Measurements from ENCODE around the gene NFKBIA.

DNA sequence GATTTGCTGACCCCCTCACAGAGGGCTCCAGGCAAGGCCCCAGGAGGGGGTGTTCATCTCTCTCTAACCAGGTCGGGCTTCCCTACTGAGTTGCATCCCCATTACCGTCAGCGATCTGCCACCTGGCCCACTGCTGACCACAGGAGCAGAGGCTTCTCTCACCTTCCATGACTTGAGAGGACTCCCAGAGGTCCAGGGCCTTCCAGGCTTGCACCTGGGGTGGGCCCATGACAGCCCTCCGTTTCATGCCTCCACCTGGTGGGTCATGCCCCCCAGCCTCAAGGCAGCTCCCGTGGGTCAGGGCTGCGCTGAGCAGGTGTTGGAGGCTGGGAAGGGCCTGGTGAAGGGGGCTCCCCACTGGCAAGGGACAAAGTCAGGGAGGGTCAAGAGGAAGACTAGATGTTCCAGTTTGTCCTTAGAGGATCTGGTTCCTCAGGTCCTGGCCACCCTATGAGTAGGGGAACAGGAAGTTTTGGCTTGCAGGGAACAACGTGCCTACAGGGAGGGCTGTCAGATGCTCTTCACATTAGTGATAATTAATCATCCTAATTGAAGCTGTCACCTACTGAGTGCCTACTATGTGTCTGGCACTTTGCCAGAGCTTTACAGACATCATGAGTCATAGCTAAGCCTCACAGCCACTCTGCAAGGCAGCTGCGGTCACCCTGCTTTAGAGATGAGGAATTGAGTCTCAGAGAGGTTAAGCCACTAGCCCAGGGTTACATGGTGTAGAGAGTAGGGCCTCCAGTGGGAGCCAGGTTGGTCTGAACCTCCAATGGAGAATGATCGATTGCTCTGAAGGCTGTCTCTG is 13.8 kb downstream of the NFKBIA start:
- TF ChIP-seq, protein P1, sequence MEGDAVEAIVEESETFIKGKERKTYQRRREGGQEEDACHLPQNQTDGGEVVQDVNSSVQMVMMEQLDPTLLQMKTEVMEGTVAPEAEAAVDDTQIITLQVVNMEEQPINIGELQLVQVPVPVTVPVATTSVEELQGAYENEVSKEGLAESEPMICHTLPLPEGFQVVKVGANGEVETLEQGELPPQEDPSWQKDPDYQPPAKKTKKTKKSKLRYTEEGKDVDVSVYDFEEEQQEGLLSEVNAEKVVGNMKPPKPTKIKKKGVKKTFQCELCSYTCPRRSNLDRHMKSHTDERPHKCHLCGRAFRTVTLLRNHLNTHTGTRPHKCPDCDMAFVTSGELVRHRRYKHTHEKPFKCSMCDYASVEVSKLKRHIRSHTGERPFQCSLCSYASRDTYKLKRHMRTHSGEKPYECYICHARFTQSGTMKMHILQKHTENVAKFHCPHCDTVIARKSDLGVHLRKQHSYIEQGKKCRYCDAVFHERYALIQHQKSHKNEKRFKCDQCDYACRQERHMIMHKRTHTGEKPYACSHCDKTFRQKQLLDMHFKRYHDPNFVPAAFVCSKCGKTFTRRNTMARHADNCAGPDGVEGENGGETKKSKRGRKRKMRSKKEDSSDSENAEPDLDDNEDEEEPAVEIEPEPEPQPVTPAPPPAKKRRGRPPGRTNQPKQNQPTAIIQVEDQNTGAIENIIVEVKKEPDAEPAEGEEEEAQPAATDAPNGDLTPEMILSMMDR (IDR thresholded peaks at IDR 0.05; ENCODE audit: low read depth, low read length, poor library complexity, severe bottlenecking) = no peak
- TF ChIP-seq EZH2phosphoT487 (IDR thresholded peaks at IDR 0.05; ENCODE audit: borderline replicate concordance, low read length) = no peak
